ENCODE results near the gene DNAJB6. TPM values are rescaled to one million over a fixed set of nuclear protein-coding genes. Genes with fewer than 3 reads are reported as not detected.

The DNAJB6 gene
- polyA plus RNA-seq, 1 donor: 142 TPM

- no peak for DNase-seq
Observed at GRCh38 chr7:157429680-157430224, 92.9 kb downstream of the DNAJB6 start.

- no peak for DNase-seq
Observed at GRCh38 chr7:157430721-157431120, 93.9 kb downstream of the DNAJB6 start.

- no peak for DNase-seq
Observed at GRCh38 chr7:157431173-157431950, 94.6 kb downstream of the DNAJB6 start.

- no peak for DNase-seq
Observed at GRCh38 chr7:157431951-157432540, 95.2 kb downstream of the DNAJB6 start.

- no peak for DNase-seq
Observed at GRCh38 chr7:157432541-157432956, 95.7 kb downstream of the DNAJB6 start.

- no peak for DNase-seq
Observed at GRCh38 chr7:157432957-157433576, 96.3 kb downstream of the DNAJB6 start.

- DNase-seq: no peak
Observed at GRCh38 chr7:157433628-157434027, 96.8 kb downstream of the DNAJB6 start.

- DNase-seq: no peak
Observed at GRCh38 chr7:157434231-157434630, 97.4 kb downstream of the DNAJB6 start.

GRCh38 chr7:157434701-157435100 lies 97.9 kb downstream of the DNAJB6 start:
- no peak for DNase-seq

GRCh38 chr7:157436076-157436475 lies 99.3 kb downstream of the DNAJB6 start:
- no peak for DNase-seq

GRCh38 chr7:157436763-157437480 lies 100.1 kb downstream of the DNAJB6 start:
- DNase-seq: no peak

GRCh38 chr7:157437519-157438061 lies 100.8 kb downstream of the DNAJB6 start:
- DNase-seq: no peak

GRCh38 chr7:157438121-157439025 lies 101.6 kb downstream of the DNAJB6 start:
- DNase-seq: no peak

GRCh38 chr7:157439149-157439548 lies 102.3 kb downstream of the DNAJB6 start:
- DNase-seq: no peak

GRCh38 chr7:157439761-157440160 lies 103.0 kb downstream of the DNAJB6 start:
- no peak for DNase-seq

- no peak for DNase-seq
Observed at GRCh38 chr7:157440346-157441022, 103.7 kb downstream of the DNAJB6 start.

GRCh38 chr7:157441023-157441399 lies 104.2 kb downstream of the DNAJB6 start:
- no peak for DNase-seq

GRCh38 chr7:157442456-157442855 lies 105.7 kb downstream of the DNAJB6 start:
- no peak for DNase-seq

- DNase-seq: no peak
Observed at GRCh38 chr7:157442993-157443831, 106.4 kb downstream of the DNAJB6 start.
